GM18520 (cell line): ENCODE data around the gene CCIN.

Experiments used
- ATAC-seq: cut with Tn5 transposase; IDR thresholded peaks from one replicate; pipeline ENCODE4 v1.9.1; 2021; ENCODE audit not compliant: unreplicated experiment

The CCIN gene

GRCh38 chr9:36188212-36188611, 19.0 kb downstream of the CCIN start:
- ATAC-seq: no peak

GRCh38 chr9:36189976-36190375, 20.8 kb downstream of the CCIN start:
- no peak for ATAC-seq

GRCh38 chr9:36190388-36191289, 21.5 kb downstream of the CCIN start, which contains the start of gene CLTA:
CLTA (plus strand) TSS chr9:36190921; CDS start chr9:36191057, 136 bp downstream.
- peak; percentile 97 for ATAC-seq

GRCh38 chr9:36191290-36191645, 22.1 kb downstream of the CCIN start:
- ATAC-seq: no peak

GRCh38 chr9:36191686-36192085, 22.5 kb downstream of the CCIN start:
- ATAC-seq: no peak

GRCh38 chr9:36192196-36192595, 23.0 kb downstream of the CCIN start:
- ATAC-seq: no peak

- ATAC-seq: no peak
These were observed 23.8 kb downstream of the CCIN start for GRCh38 chr9:36193023-36193422.

- ATAC-seq: no peak
These were observed 25.3 kb downstream of the CCIN start for GRCh38 chr9:36194326-36195000.

- no peak for ATAC-seq
These were observed 35.8 kb downstream of the CCIN start for GRCh38 chr9:36204906-36205547.

- no peak for ATAC-seq
These were observed 37.8 kb downstream of the CCIN start for GRCh38 chr9:36207016-36207415.

- ATAC-seq: no peak
These were observed 38.4 kb downstream of the CCIN start for GRCh38 chr9:36207546-36208012.

- no peak for ATAC-seq
These were observed 39.5 kb downstream of the CCIN start for GRCh38 chr9:36208521-36209253.

- no peak for ATAC-seq
These were observed 41.5 kb downstream of the CCIN start for GRCh38 chr9:36210722-36211121.

GRCh38 chr9:36211510-36211909, 42.3 kb downstream of the CCIN start:
- ATAC-seq: no peak

- ATAC-seq: no peak
These were observed 44.2 kb downstream of the CCIN start for GRCh38 chr9:36213387-36213786.

- ATAC-seq: no peak
These were observed 44.8 kb downstream of the CCIN start for GRCh38 chr9:36213989-36214388.

GRCh38 chr9:36214571-36214970, 45.4 kb downstream of the CCIN start:
- no peak for ATAC-seq

- no peak for ATAC-seq
These were observed 48.2 kb downstream of the CCIN start for GRCh38 chr9:36217256-36217968.

- no peak for ATAC-seq
These were observed 48.8 kb downstream of the CCIN start for GRCh38 chr9:36218011-36218410.

GRCh38 chr9:36218411-36218901, 49.3 kb downstream of the CCIN start:
- no peak for ATAC-seq
